ENCODE measurements around the gene FOS.

Gene FOS

GRCh38 chr14:75310295-75311111 lies 31.9 kb downstream of the FOS start (continued):
- TF ChIP-seq TCF7L2 (IDR thresholded peaks at IDR 0.05; ENCODE audit: borderline replicate concordance, low read depth, low read length) (no peak), ZNF776 (tag by site-specific recombination; IDR thresholded peaks at IDR 0.05; ENCODE audit: borderline replicate concordance) (no peak), IKZF3 (tag by site-specific recombination; IDR thresholded peaks at IDR 0.05) (no peak), ZNF311 (tag by site-specific recombination; IDR thresholded peaks at IDR 0.05; ENCODE audit: borderline replicate concordance) (no peak), ZNF548 (tag by site-specific recombination; IDR thresholded peaks at IDR 0.05) (no peak), ZBTB8A (tag by site-specific recombination; IDR thresholded peaks at IDR 0.05) (peak; percentile 51; the same call in 1 of the 2 replicates), ZSCAN16 (tag by site-specific recombination; IDR thresholded peaks at IDR 0.05) (no peak), ZNF629 (tag by site-specific recombination; IDR thresholded peaks at IDR 0.05) (peak; percentile 64), ZNF624 (tag by site-specific recombination; IDR thresholded peaks at IDR 0.05) (no peak), ZNF660 (tag by site-specific recombination; IDR thresholded peaks at IDR 0.05) (no peak), ZNF398 (tag by site-specific recombination; IDR thresholded peaks at IDR 0.05) (peak; percentile 70), ZNF423 (tag by site-specific recombination; IDR thresholded peaks at IDR 0.05) (no peak), ZBTB6 (tag by site-specific recombination; IDR thresholded peaks at IDR 0.05) (0 out of 2 replicates have a peak, but pooled peaks have one; percentile 23), HIC1 (tag by site-specific recombination; IDR thresholded peaks at IDR 0.05) (no peak), ZBTB21 (tag by site-specific recombination; IDR thresholded peaks at IDR 0.05) (peak; percentile 52; the same call in 1 of the 2 replicates), ZNF391 (tag by site-specific recombination; IDR thresholded peaks at IDR 0.05; ENCODE audit: borderline replicate concordance, low read depth) (no peak), ZSCAN18 (tag by site-specific recombination; IDR thresholded peaks at IDR 0.05) (no peak)

DNA sequence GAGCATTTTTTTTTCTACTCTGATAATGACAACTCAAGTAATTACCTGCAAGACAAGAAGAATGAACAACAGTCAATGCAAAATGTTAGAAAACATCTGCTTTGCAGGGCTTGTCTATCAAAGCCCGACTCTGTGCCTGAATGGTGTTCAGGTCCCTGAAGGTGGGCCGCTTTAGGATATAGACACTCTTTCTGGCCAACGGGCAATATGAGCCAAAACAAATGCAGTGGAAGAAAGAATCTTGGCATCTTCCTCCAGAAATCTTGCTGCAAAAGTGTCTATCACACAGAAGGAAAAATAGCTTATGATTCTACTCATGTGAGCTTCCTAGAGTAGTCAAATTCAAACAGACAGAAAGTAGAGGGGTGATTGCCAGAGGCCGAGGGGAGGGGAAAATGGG lies 32.7 kb downstream of the FOS start:
- ChIA-PET POLR2A (no interaction called here), CTCF (interaction anchor here (0.6 to 8.0 kb wide), 3 partner anchors 168 to 250 kb away, joined by 3 to 101 read pairs (median 3); no protein-coding TSS in a partner anchor)
- Histone ChIP-seq H3K4me3 (ENCODE audit: low read depth, low read length) (no peak overlapping the region), H3K9me3 (ENCODE audit: control insufficient read depth, insufficient read depth, low read depth, low read length) (no peaks in the 10 kb centered on the region), H3K4me1 (ENCODE audit: control insufficient read depth, insufficient read depth, low read length) (0 out of 2 replicates have a peak, but pooled peaks cover 5% of the 10 kb centered on the region), H3K27ac (ENCODE audit: extremely low read depth, low read depth, low read length) (no peak overlapping the region), H3K36me3 (ENCODE audit: control insufficient read depth in 2 of 2, insufficient read depth in 1 of 2, low read length in 2 of 2) (no peaks in the 10 kb centered on the region)
- TF ChIP-seq WT1 (tag by site-specific recombination; IDR thresholded peaks at IDR 0.05) (no peak), ZNF239 (tag by site-specific recombination; IDR thresholded peaks at IDR 0.05) (no peak), IKZF3 (tag by site-specific recombination; IDR thresholded peaks at IDR 0.05) (no peak), ZNF626 (tag by site-specific recombination; IDR thresholded peaks at IDR 0.05) (no peak), ATF2 (tag by site-specific recombination; IDR thresholded peaks at IDR 0.05; ENCODE audit: low read depth) (no peak), SCRT2 (tag by site-specific recombination; IDR thresholded peaks at IDR 0.05) (no peak), ZNF624 (tag by site-specific recombination; IDR thresholded peaks at IDR 0.05) (no peak), ZNF423 (tag by site-specific recombination; IDR thresholded peaks at IDR 0.05) (no peak), MZF1 (tag by site-specific recombination; IDR thresholded peaks at IDR 0.05; ENCODE audit: borderline replicate concordance) (no peak), ZFP69B (tag by site-specific recombination; IDR thresholded peaks at IDR 0.05) (no peak), ZNF596 (tag by site-specific recombination; IDR thresholded peaks at IDR 0.05) (no peak), BCL11A (tag by site-specific recombination; IDR thresholded peaks at IDR 0.05; ENCODE audit: low read depth) (no peak)
- TF ChIP-seq, protein P1, sequence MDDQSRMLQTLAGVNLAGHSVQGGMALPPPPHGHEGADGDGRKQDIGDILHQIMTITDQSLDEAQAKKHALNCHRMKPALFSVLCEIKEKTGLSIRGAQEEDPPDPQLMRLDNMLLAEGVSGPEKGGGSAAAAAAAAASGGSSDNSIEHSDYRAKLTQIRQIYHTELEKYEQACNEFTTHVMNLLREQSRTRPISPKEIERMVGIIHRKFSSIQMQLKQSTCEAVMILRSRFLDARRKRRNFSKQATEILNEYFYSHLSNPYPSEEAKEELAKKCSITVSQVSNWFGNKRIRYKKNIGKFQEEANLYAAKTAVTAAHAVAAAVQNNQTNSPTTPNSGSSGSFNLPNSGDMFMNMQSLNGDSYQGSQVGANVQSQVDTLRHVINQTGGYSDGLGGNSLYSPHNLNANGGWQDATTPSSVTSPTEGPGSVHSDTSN (CRISPR knock-in tag; IDR thresholded peaks at IDR 0.05): no peak
